Fibroblast of the aortic adventitia (primary cell): Measurements from ENCODE around the gene INF2. TPM values are rescaled to one million over a fixed set of nuclear protein-coding genes. Genes with fewer than 3 reads are reported as not detected.

Experiments used
- DNase-seq: peaks from one replicate; pipeline ENCODE4 v3.0.0-alpha.2; 2010; ENCODE audit warnings: low read depth
- H3K4me3 ChIP-seq: 2 replicates; pipeline ENCODE4 v1.5.1; 2011; ENCODE audit warnings: low read depth, mild to moderate bottlenecking, control low read depth, low read length, moderate library complexity
- CTCF ChIP-seq: IDR thresholded peaks from 2 replicates; pipeline ENCODE4 v1.5.1; 2011; ENCODE audit warnings: mild to moderate bottlenecking, low read length, control low read depth, inconsistent platforms; ENCODE audit not compliant: insufficient read depth
- total RNA-seq: library from RNA; depleted of rRNA; stranded (reverse); fragments of >200 nt; gene quantifications from 2 replicates; pipeline ENCODE4 v1.2.3, GENCODE V29; 2012; ENCODE audit warnings: low replicate concordance

INF2 gene
- total RNA-seq, 1 donor, result 64.0 TPM

GRCh38 chr14:104753528-104754212, 64.3 kb downstream of the INF2 start:
- TF ChIP-seq CTCF, result no peak
- H3K4me3 ChIP-seq, result peak overlapping the region; percentile 96
- DNase-seq, result no peak

- peak overlapping the region; percentile 96 for H3K4me3 ChIP-seq
- DNase-seq, result no peak
- no peak for TF ChIP-seq CTCF
These were observed 64.9 kb downstream of the INF2 start for GRCh38 chr14:104754213-104754851.

GRCh38 chr14:104755621-104756020, 66.2 kb downstream of the INF2 start:
- no peak for DNase-seq
- H3K4me3 ChIP-seq, result no peak overlapping the region

GRCh38 chr14:104756477-104757237, 67.2 kb downstream of the INF2 start:
- no peak overlapping the region for H3K4me3 ChIP-seq
- DNase-seq, result no peak
- TF ChIP-seq CTCF, result no peak

More at GRCh38 chr14:104755621-104756020, 66.2 kb downstream of the INF2 start:
- TF ChIP-seq CTCF, result no peak

- no peak for DNase-seq
- no peak overlapping the region for H3K4me3 ChIP-seq
- no peak for TF ChIP-seq CTCF
These were observed 67.8 kb downstream of the INF2 start for GRCh38 chr14:104757238-104757585.

- DNase-seq, result no peak
- TF ChIP-seq CTCF, result no peak
- no peak overlapping the region for H3K4me3 ChIP-seq
These were observed 68.4 kb downstream of the INF2 start for GRCh38 chr14:104757681-104758392.
